ENCODE data around the gene CCL21. TPM values are rescaled to one million over a fixed set of nuclear protein-coding genes. Genes with fewer than 3 reads are reported as not detected.
A peak's percentile ranks its signal among the peaks of the same experiment; 100 is the strongest.
"Not testable (repeated sequence)": the region's sequence is repeated elsewhere in the genome, so short reads cannot be mapped to it uniquely, and the experiment has no call there.

CCL21 gene
- not detected in 2 replicates for total RNA-seq (2014; rRNA removed; shearing (Covaris generic))

- no peak for DNase-seq (ENCODE audit: low spot score)
Observed at GRCh38 chr9:34710023-34710422, at the start of gene CCL21. Gene CCL21, minus strand, starts transcription at chr9:34710136. Its CDS starts 70 bp downstream, at chr9:34710066.

DNA sequence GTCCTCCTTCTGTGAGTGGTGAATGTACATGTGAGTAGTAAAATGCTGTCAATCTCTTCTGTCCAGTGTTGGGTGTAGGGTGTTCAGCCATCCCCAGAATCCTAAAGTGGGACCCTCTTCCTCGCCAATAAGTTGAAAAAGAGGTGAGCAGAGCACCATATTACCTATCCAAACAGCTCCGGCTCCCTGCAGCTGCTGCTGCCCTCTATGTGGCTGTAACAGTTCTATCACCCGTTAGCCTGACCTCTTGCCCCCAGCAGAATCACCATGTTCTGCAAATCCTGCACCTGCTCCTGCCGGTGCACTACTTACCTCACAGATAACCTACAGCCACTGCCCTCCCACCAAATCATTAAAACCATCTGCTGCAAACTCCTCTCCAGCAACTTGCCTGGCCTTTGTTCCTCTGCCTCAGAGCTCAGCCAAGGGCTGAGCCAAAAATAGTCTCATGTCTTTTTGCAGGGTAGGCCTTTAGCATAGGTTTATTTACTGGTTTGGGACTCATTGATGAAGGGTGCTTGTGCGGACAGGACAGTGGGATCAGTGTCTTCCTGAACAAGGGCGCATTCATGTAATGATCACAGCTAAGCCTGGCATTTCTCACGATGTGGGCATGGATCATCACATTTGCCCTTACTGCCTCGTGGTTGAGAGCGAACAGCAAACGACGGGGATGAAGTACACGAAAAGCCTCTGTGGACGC lies 49.6 kb upstream of the CCL21 start:
- DNase-seq (ENCODE audit: low spot score), result no peak

DNA sequence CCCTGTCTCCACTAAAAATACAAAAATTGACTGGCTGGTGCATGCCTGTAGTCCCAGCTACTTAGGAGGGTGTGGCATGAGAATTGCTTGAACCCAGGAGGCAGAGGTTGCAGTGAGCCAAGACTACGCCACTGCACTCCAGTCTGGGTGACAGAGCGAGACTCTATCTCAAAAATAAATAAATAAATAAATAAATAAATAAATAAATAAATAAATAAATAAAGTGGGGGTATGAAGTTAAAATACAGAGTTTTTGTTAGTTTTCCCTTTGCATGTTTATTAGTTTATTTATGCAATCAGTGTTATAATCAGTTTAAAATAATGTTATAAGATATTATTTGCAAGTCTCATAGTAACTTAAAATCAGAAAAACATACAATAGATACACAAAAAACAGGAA lies 40.4 kb upstream of the CCL21 start:
- not testable (repeated sequence) for DNase-seq (ENCODE audit: low spot score)

GRCh38 chr9:34746526-34746925 lies 36.6 kb upstream of the CCL21 start:
- no peak for DNase-seq (ENCODE audit: low spot score)

DNA sequence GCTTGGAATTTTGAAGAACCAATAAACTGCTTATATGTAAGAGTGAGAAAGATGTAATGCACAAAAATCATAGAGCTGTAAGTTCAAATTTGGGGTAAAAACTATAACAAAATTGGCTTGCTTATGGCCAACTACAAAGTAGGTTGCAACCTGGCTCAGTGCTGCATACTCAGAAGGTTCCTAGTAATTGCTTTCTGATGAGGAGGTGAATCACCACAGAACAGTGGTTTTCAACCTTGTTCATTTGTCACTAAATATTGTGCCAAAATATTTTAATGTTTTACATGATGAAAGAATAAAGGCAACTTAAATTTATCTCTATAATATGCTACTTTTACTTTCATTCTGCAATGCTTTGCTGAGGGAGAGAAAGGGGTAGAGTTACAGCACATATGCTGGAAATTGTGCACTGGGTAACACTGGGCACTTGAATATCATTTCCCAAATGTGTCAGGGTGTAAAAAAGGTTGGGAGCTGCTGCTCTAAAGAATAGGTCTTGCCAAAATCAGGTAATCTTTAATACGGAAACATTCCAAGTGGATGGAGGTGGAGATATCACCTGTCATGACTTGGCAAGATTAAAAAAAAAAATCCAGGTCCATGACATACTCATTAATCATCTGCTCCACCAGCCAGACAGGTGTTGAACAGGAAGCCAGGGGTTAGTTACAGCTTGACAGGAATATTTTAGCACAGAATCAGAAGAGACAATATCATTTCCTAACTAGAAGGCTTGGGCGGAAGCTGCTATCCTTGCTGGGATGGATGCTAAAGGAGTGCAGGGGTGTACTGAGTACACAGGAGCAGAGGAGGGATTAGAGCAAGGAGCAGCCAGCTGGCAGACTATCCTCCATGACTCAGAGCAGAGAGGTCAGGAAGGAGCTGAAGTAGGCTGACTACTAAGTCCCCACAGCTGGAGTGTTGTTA lies 34.6 kb upstream of the CCL21 start:
- peak; percentile 62 for DNase-seq (ENCODE audit: low spot score)

GRCh38 chr9:34742710-34743109 lies 32.8 kb upstream of the CCL21 start:
- no peak for DNase-seq (ENCODE audit: low spot score)

DNA sequence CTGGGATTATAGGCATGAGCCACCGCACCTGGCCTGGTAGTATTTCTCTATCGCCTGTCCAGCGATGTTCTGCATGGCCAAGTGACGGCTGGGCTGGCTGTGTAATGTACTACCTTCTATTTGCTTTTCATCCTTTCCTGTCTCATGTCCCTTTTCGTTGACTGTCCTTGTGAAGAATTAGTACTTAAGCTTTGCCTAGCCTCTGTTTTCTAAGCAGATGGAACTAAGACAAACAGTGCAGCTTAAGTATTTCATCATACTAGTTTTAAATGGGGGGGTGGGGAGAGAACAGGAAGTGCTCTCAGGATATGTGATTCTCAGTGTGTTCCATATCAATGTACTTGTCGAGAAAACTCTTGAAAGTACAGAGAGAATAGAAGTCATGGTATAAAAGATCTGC lies 31.7 kb upstream of the CCL21 start:
- DNase-seq (ENCODE audit: low spot score), result no peak

DNA sequence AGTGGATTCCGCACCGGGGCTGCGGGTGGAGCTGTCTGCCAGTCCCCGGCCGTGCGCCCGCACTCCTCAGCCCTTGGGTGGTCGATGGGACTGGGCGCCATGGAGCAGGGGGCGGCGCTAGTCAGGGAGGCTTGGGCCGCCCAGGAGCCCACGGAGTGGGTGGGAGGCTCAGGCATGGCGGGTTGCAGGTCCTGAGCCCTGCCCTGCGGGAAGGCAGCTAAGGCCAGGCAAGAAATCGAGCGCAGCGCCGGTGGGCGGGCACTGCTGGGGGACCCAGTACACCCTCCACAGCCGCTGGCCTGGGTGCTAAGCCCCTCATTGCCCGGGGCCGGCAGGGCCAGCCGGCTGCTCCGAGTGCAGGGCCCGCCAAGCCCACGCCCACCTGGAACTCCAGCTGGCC lies 30.2 kb upstream of the CCL21 start:
- DNase-seq (ENCODE audit: low spot score), result not testable (repeated sequence)

DNA sequence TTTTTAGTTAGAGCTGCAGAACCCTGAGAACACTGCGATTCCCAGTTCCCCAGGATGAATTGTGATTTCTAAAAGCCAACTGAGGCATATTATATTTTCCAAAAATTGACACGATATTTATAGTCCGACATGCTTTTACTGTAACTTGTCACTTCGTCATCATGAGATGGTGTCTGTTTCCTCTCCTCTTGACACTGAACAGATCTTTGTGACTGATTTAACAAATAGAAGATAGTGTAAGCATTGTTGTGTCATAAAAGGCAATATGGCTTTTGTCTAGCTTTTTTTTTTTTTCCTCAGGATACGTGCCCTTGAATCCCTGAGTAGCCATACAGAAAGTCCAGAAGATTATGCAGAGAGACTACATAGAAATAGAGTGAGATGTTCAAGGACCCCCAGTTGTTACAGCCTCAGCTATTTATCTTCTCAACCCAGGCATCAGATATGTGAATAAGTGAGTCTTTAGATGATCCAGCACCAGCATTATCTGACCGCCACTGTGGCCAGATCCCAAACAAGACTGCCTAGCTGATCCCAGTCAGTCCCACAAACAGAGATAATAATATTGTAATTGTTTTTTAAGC lies 27.8 kb upstream of the CCL21 start:
- DNase-seq (ENCODE audit: low spot score), result no peak

DNA sequence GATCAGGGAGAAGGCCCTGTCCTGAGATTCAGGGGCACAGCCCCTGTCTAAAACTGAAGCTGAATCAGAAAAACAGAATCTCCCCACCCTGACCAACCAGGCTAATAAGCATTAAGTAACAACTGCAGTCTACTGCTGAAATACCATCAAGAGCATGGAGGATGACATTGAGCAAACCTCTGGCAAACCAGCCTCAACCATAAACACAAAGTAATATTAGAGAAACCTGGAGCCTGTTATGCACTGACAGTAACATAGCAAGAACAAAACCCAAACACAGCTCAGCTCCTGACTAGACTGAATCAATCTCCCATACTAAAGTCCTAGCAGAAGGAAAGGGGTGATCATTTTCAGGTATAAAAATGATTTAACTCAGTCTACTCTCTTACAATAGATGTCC lies 24.8 kb upstream of the CCL21 start:
- DNase-seq (ENCODE audit: low spot score), result no peak

GRCh38 chr9:34732886-34733285 lies 22.9 kb upstream of the CCL21 start:
- DNase-seq (ENCODE audit: low spot score), result no peak

DNA sequence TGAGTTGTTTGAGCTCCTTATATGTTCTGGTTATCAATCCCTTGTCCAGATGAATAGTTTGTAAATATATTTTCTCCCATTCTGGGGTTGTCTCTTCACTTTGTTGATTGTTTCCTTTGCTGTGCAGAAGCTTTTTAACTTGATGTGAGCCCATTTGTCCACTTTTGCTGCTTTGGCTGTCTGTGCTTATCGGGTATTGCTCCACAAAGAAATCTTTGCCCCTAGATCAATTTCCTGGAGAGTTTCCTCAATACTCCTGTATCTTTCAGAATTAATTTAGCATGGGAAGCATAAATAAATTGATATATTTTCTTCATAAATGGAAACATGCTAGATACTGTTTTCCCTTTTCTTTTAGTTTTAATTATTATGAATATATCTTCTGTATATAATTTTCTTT lies 22.5 kb upstream of the CCL21 start:
- no peak for DNase-seq (ENCODE audit: low spot score)

GRCh38 chr9:34723141-34723540 lies 13.2 kb upstream of the CCL21 start:
- no peak for DNase-seq (ENCODE audit: low spot score)

GRCh38 chr9:34719769-34720025 lies 9.8 kb upstream of the CCL21 start:
- DNase-seq (ENCODE audit: low spot score), result not testable (repeated sequence)

DNA sequence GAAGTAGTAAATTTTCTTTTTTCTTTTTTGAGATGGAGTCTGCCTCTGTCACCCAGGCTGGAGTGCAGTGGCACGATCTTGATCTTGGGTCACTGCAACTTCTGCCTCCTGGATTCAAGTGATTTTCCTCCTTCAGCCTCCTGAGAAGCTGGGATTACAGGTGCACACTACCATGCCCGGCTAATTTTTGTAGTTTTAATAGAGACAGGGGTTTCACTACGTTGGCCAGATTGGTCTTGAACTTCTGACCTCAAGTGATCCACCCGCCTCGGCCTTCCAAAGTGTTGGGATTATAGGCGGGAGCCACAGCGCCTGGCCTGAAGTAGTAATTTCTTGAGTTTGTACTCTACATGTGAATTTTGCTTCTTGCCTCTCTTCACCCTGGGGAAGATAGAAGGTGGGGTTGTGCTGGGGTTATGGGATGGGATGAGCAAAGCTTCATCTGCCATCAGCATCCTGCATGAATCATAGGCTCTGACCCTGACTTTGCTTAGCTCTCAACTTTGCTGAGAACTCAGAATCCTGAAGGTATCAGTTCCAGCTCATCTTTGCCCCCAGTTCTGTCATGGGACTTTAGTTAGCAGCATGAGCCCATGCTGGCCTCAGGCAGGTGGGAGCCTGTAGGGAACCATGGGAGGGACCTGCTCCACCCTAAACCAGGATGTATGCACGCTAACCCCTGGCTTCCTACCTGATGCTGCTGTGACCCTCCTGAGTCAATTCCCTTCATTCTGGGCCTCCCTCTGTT lies 9.3 kb upstream of the CCL21 start:
- DNase-seq (ENCODE audit: low spot score), result no peak

DNA sequence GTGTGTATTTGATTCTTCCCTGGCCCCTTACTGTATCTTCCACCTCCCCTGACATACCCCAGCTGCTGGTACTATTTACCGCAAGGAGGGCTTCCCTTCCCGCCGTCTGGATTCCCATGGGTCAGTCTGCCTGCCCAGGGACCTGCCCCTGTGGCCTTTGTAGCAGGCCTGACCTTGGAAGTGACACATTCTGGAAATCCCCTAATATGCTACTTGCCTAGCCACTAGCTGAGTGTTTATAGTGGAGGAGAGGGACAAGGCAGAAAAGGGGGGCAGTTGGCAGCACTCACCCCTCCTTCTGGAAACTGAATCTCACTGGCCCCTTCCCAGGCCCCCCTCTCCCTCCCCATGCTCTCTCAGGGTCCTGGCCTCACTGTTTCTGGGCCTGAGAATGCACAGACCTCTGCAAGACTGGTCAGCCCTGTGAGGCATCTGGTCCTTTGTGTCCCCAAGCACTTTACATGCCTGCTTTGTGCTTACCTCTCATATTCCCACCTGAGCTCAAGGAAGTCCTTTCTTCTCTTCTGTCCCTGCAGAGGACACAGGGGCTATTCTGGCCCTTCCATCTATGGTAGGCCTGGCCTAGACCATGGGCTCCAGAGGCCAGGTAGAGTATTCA lies 8.2 kb upstream of the CCL21 start:
- DNase-seq (ENCODE audit: low spot score), result no peak

- DNase-seq (ENCODE audit: low spot score), result no peak
Observed at GRCh38 chr9:34716711-34717110, 6.8 kb upstream of the CCL21 start.

DNA sequence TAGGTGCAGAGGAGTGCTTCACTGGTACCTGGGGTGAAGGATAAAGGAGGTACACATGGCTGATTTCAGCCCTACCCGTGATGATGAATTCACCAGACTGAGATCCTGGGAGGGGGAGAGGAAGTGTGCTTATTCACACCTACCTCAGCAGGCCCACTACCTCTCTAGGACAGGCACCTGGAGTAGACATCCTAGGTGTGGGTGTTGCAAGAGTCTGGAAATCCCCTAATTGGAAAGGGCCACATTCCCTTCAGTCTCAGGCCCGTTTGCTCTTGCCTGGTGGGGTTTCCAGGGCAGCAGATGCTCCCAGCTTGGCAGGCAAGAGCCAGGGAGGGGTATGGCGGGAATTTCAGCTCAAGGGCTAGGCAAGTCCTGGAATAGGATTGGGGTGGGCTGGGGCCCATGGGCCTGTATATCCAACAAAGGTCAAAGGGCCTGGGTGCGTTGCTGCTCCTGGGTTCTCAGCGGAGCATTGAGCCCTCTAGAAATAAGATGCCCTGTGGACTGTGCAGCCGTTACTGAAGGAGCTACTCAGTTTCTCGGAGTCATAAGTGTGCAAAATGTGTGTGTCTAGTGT lies 5.8 kb upstream of the CCL21 start:
- no peak for DNase-seq (ENCODE audit: low spot score)

DNA sequence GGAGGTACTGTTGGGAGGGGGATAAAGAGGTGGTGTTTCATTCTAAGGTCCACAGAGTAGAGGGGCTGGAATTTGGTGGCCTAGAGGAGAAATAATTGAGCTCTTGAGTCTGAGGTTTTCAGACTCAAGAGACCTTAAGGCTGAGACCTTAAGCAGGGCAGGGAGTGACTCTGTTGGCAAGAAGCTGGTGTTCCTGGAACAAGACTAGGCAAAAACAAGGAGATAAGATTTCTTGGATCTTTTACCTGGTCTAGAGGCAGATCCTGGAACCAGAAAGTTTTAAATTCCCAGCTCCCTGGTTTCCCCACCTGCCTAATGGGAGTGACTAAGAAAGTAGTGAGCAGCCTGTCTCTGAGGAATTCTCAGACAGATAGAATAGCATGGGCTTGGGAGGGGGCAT lies 4.1 kb upstream of the CCL21 start:
- DNase-seq (ENCODE audit: low spot score), result no peak

DNA sequence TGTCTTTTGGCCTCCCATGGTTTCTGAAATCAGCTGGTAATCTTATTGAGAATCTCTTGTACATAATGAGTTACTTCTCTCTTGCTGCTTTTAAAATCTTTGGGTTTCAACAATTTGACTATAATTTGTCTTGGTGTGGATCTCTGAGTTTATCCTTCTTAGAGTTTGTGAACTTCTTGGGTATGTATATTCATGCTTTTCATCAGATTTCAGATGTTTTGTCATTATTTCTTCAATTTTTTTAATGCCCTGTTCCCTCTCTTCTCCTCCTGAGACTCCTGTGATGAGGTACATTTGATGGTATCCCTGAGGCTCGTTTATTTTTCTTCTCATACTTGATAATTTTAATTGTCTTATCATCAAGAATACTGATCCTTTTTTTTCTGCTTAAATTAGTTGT lies 2.2 kb upstream of the CCL21 start:
- no peak for DNase-seq (ENCODE audit: low spot score)

DNA sequence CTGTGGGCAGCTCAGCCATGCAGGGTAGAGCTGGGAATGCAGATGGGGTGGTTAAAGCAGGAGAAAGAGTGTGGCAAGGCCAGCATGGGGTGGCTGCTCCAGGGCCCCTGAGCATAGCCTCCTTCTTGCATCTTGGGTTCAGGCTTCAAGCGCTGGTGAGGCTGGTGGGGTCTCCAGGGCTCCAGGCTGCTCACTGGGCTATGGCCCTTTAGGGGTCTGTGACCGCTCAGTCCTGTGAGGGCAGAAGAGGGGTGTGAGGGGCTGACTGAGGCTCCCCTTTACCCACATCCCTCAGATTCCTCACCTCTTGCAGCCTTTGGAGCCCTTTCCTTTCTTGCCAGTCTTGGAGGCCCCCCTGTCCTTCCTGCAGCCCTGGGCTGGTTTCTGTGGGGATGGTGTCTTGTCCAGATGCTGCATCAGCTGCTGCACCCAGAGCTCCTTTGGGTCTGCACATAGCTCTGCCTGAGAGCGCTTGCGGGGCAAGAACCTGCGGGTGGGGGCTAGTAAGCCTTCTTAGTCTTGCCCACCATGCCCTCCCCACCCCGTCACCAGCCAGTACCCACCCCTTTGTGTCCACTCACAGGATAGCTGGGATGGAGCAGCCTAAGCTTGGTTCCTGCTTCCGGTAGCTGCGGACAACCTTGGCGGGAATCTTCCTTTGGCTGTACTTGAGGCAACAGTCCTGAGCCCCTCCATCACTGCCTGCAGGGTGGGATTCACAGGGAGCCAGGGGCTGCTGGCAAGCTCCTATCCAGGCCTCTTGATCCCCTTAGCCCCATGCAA lies 549 bp downstream of the CCL21 start:
- no peak for DNase-seq (ENCODE audit: low spot score)
